WERI-Rb-1 (cell line): ENCODE data around the gene SPAG6.

Experiments
- DNase-seq: peaks from one replicate; pipeline ENCODE4 v3.0.0-alpha.2; 2020
- H3K27ac ChIP-seq: fragments of 250-450 bp; sonication (Bioruptor Pico); 2 replicates; pipeline ENCODE4 v1.5.1; 2020; ENCODE audit warnings: mild to moderate bottlenecking, moderate library complexity
- H3K27me3 ChIP-seq: fragments of 250-450 bp; sonication (Bioruptor Pico); 2 replicates; pipeline ENCODE4 v1.5.1; 2021; ENCODE audit warnings: mild to moderate bottlenecking, low read depth, moderate library complexity; ENCODE audit not compliant: insufficient read depth, severe bottlenecking
- H3K36me3 ChIP-seq: fragments of 250-450 bp; sonication (Bioruptor Pico); 2 replicates; pipeline ENCODE4 v1.5.1; 2020; ENCODE audit warnings: mild to moderate bottlenecking, moderate library complexity
- H3K4me3 ChIP-seq: 2 replicates; pipeline ENCODE4 v1.5.1; 2011; ENCODE audit warnings: low read depth, mild to moderate bottlenecking, control low read depth, low read length
- H3K9me3 ChIP-seq: fragments of 250-450 bp; sonication (Bioruptor Pico); 2 replicates; pipeline ENCODE4 v1.5.1; 2021; ENCODE audit warnings: mild to moderate bottlenecking, moderate library complexity; ENCODE audit not compliant: severe bottlenecking
- CTCF ChIP-seq: IDR thresholded peaks from 2 replicates; pipeline ENCODE4 v1.5.1; 2011; ENCODE audit warnings: low read depth, mild to moderate bottlenecking, control low read depth, inconsistent platforms, low read length

SPAG6 gene

GRCh38 chr10:22434521-22434920 is 89.2 kb downstream of the SPAG6 start:
- Histone ChIP-seq H3K27me3 (no peaks in the 10 kb centered on the region), H3K9me3 (no peaks in the 10 kb centered on the region), H3K27ac (no peak overlapping the region), H3K4me3 (no peak overlapping the region), H3K36me3 (no peaks in the 10 kb centered on the region)
- DNase-seq = no peak
- no peak for TF ChIP-seq CTCF

- Histone ChIP-seq H3K27ac (no peak overlapping the region), H3K4me3 (no peak overlapping the region), H3K9me3 (no peaks in the 10 kb centered on the region), H3K27me3 (no peaks in the 10 kb centered on the region), H3K36me3 (no peaks in the 10 kb centered on the region)
- no peak for TF ChIP-seq CTCF
- DNase-seq = no peak
These were observed 90.4 kb downstream of the SPAG6 start for GRCh38 chr10:22435650-22436049.

- H3K27ac ChIP-seq = no peak overlapping the region
- no peak for DNase-seq
- H3K27me3 ChIP-seq = no peaks in the 10 kb centered on the region
- H3K4me3 ChIP-seq = no peak overlapping the region
- no peaks in the 10 kb centered on the region for H3K9me3 ChIP-seq
- no peak for TF ChIP-seq CTCF
- H3K36me3 ChIP-seq = no peaks in the 10 kb centered on the region
These were observed 91.2 kb downstream of the SPAG6 start for GRCh38 chr10:22436526-22436892.

- no peaks in the 10 kb centered on the region for H3K27me3 ChIP-seq
These were observed 91.8 kb downstream of the SPAG6 start for GRCh38 chr10:22436893-22437619.

GRCh38 chr10:22437620-22438588 is 92.6 kb downstream of the SPAG6 start:
- no peak for DNase-seq
- H3K27ac ChIP-seq = no peak overlapping the region

More at GRCh38 chr10:22436893-22437619, 91.8 kb downstream of the SPAG6 start:
- TF ChIP-seq CTCF = no peak
- no peak for DNase-seq
- H3K36me3 ChIP-seq = no peaks in the 10 kb centered on the region
- peak overlapping the region; percentile 40 for H3K4me3 ChIP-seq
- H3K9me3 ChIP-seq = no peaks in the 10 kb centered on the region
- no peak overlapping the region for H3K27ac ChIP-seq

More at GRCh38 chr10:22437620-22438588, 92.6 kb downstream of the SPAG6 start:
- H3K36me3 ChIP-seq = no peaks in the 10 kb centered on the region
- H3K27me3 ChIP-seq = no peaks in the 10 kb centered on the region
- no peak for TF ChIP-seq CTCF
- H3K4me3 ChIP-seq = peak overlapping the region; percentile 40
- H3K9me3 ChIP-seq = no peaks in the 10 kb centered on the region
